ENCODE data around the gene ADRM1. TPM values are rescaled to one million over a fixed set of nuclear protein-coding genes. Genes with fewer than 3 reads are reported as not detected.

Gene ADRM1
- total and polyA plus RNA-seq, 2 of the 4 experiments (the other 2 are of a cell fraction), result 103 to 149 TPM

- no peaks in the 10 kb centered on the region for H3K9me3 ChIP-seq (ENCODE audit: control insufficient read depth, insufficient read depth, low read length)
- no peak for ATAC-seq (ENCODE audit: low read depth)
- no peak overlapping the region for H3K4me2 ChIP-seq (ENCODE audit: low read depth, low read length)
- H3K79me1 ChIP-seq (ENCODE audit: low read depth in 1 of 2, low read length in 2 of 2), result no peaks in the 10 kb centered on the region
- no peak overlapping the region for H2BK20ac ChIP-seq (ENCODE audit: low read depth, low read length)
- H2AK5ac ChIP-seq (ENCODE audit: low read depth, low read length), result no peak overlapping the region
- 78% methylated on average over 3 of the region's 37 CpGs; no CpG with 5 or more reads in 1 of the 2 experiments for WGBS, 2 experiments (ENCODE audit: extremely low coverage in 2 of 2, insufficient read length in 1 of 2)
- no peaks in the 10 kb centered on the region for H3K27me3 ChIP-seq (ENCODE audit: control insufficient read depth, insufficient read depth, low read length)
- H2BK15ac ChIP-seq (ENCODE audit: low read depth, low read length), result no peak overlapping the region
- no peak overlapping the region for H4K8ac ChIP-seq (ENCODE audit: low read depth in 2 of 2, low read length in 2 of 2)
- dilution Hi-C loops (cut with HindIII; ENCODE audit: low sequenced_read_pairs, unreplicated experiment) (no loop called here), intact Hi-C loops (cut with micrococcal nuclease) (no loop called here), in situ Hi-C loops (cut with MboI; ENCODE audit: low sequenced_read_pairs) (no loop called here)
- no peak overlapping the region for H3K9ac ChIP-seq (ENCODE audit: low read depth, low read length)
- no peak for DNase-seq
- H3K4ac ChIP-seq (ENCODE audit: low read depth, low read length), result no peak overlapping the region
- H3K56ac ChIP-seq (ENCODE audit: extremely low read depth, insufficient read depth, low read length), result no peak overlapping the region
- no TSS peak for BruUV-seq (replicated peaks)
- H4K5ac ChIP-seq (ENCODE audit: low read depth, low read length), result no peak overlapping the region
- ChIA-PET CTCF (no interaction called here), POLR2A (ENCODE audit: unreplicated experiment) (no interaction called here)
- no peaks in the 10 kb centered on the region for H3K4me1 ChIP-seq (ENCODE audit: control insufficient read depth, insufficient read depth, low read length)
- H2BK5ac ChIP-seq (ENCODE audit: low read depth, low read length, poor library complexity, severe bottlenecking), result no peak overlapping the region
- H2AK9ac ChIP-seq (replicated peaks; ENCODE audit: low read depth, low read length, poor library complexity), result peak overlapping the region; percentile 28
- no peak overlapping the region for H2AFZ ChIP-seq (replicated peaks; ENCODE audit: low read length, poor library complexity)
- H2BK120ac ChIP-seq (ENCODE audit: low read depth, low read length), result no peak overlapping the region
- no peak for TF ChIP-seq RFX5 (IDR thresholded peaks at IDR 0.05; ENCODE audit: low read depth, low read length)
- no peak for TF ChIP-seq MXI1 (IDR thresholded peaks at IDR 0.05; ENCODE audit: borderline replicate concordance, low read depth, low read length)
- TF ChIP-seq CHD1 (IDR thresholded peaks at IDR 0.05; ENCODE audit: low read depth, low read length), result no peak
- no peak for TF ChIP-seq MAZ (IDR thresholded peaks at IDR 0.05; ENCODE audit: borderline replicate concordance, low read depth, low read length)
- no peak for TF ChIP-seq POLR2A (IDR thresholded peaks at IDR 0.05; ENCODE audit: low read depth, low read length)
- TF ChIP-seq BHLHE40 (IDR thresholded peaks at IDR 0.05; ENCODE audit: low read depth, low read length), result no peak
- no peak for TF ChIP-seq CTCF (conservative IDR thresholded peaks at IDR 0.05; ENCODE audit: low read depth, low read length)
- no peak overlapping the region for H3K23ac ChIP-seq (ENCODE audit: low read depth, low read length)
- H3K18ac ChIP-seq (ENCODE audit: low read depth, low read length), result no peak overlapping the region
- H3K27ac ChIP-seq (ENCODE audit: insufficient read depth, low read length), result no peak overlapping the region
- peaks cover 33% of the 10 kb centered on the region for H3K36me3 ChIP-seq (ENCODE audit: control insufficient read depth, insufficient read depth, low read length)
- no peak overlapping the region for H4K91ac ChIP-seq (ENCODE audit: insufficient read depth, low read depth, low read length)
- no peaks in the 10 kb centered on the region; the same call in 1 of the 2 replicates for H4K20me1 ChIP-seq (ENCODE audit: insufficient read depth, low read length)
- no peak overlapping the region for H3K4me3 ChIP-seq (ENCODE audit: insufficient read depth, low read depth, low read length)
- H3K14ac ChIP-seq (replicated peaks; ENCODE audit: low read depth, low read length), result no peak overlapping the region
- no peaks in the 10 kb centered on the region for H3K9me1 ChIP-seq (ENCODE audit: insufficient read depth, low read length)
Observed at GRCh38 chr20:62333820-62334595, 31.2 kb downstream of the ADRM1 start.
